Measurements from ENCODE around the gene C6orf62.
A peak's percentile ranks its signal among the peaks of the same experiment; 100 is the strongest.
"Not testable (repeated sequence)": the region's sequence is repeated elsewhere in the genome, so short reads cannot be mapped to it uniquely, and the experiment has no call there.

The C6orf62 gene

GRCh38 chr6:24743265-24743943, 24.4 kb upstream of the C6orf62 start:
- peak in 1 of 2 donors; percentile 23 for DNase-seq (ENCODE audit: low read depth in 2 of 2)

- DNase-seq (ENCODE audit: low read depth in 2 of 2) = no peak
Measured at GRCh38 chr6:24742216-24742738, 23.3 kb upstream of the C6orf62 start.

GRCh38 chr6:24740861-24741260, 21.9 kb upstream of the C6orf62 start:
- no peak for DNase-seq (ENCODE audit: low read depth in 2 of 2)

DNA sequence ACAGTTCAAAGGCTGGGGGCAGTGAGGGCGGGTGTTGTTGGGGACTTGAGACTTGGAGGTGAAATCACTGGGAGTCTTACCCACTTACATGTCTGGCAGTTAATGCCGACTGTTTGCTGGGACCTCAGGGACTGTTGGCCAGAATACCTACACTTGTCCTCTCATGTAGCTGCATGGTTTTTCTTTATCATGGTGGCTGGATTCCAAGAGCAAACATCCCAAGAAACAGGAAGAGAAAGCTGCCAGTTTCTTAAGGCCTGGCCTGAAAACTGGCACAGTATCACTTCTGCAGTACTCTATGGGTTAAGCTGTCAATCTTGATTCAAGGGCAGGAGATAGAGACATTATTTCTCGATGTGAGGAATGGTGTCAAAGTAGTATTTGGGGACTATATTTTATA, 19.8 kb upstream of the C6orf62 start:
- no peak for DNase-seq (ENCODE audit: low read depth in 2 of 2)

DNA sequence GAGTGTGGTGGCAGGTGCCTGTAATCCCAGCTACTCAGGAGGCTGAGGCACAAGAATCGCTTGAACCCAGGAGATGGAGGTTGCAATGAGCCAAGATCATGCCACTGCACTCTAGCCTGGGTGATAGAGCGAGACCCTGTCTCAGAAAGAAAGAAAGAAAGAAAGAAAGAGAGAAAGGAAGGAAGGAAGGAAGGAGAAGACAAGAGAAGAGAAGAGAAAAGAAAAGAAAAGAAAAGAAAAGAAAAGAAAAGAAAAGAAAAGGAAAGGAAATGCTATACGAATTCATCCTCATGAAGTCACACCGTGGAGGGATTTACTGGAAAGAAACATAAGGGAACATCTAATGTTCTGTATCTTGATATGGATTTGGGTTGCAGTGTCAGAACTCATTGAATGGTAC, 15.8 kb upstream of the C6orf62 start:
- DNase-seq (ENCODE audit: low read depth in 2 of 2) = not testable (repeated sequence)

- DNase-seq (ENCODE audit: low read depth in 2 of 2) = no peak
Measured at GRCh38 chr6:24734166-24734565, 15.2 kb upstream of the C6orf62 start.

DNA sequence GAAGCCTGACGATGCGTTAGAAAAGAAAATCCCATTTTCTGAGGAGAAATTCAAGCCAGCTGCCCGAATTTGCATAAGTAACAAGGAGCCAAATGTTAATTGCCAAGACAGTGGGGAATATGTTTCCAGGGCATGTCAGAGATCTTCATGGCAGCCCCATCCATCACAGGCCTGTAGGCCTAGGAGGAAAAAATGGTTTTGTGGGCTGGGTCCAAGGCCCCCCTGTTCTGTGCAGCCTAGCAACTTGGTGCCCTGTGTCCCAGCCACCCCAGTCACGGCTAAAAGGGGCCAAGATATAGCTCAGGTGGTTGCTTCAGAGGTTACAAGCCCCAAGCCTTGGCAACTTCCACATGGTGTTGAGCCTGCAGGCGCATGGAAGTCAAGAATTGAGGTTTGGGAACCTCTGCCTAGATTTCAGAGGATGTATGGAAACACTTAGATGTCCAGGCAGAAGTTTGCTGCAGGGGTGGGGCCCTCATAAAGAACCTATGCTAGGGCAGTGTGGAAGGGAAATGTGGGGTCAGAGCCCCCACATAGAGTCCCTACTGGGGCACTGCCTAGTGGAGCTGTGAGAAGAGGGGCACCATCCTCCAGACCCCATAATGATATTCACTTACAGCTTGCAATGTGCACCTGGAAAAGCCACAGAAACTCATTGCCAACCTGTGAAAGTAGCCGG, 12.6 kb upstream of the C6orf62 start:
- not testable (repeated sequence) for DNase-seq (ENCODE audit: low read depth in 2 of 2)

GRCh38 chr6:24730653-24731052, 11.7 kb upstream of the C6orf62 start:
- not testable (repeated sequence) for DNase-seq (ENCODE audit: low read depth in 2 of 2)

DNA sequence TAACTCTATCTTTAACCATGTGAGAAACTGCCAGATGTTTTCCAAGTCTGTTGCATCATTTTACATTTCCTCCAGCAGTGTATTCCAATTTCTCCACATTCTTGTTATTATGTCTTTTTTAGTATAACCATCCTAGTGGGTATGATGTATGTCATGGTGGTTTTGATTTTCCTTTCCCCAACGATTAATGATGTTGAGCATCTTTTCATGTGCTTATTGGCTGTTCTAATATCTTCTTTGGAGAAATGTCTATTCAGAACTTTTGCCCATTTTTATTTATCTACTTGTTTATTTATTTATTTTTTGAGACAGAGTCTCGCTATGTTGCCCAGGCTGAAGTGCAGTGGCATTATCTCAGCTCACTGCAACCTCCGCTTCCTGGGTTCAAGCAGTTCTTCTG, 4.3 kb upstream of the C6orf62 start:
- DNase-seq (ENCODE audit: low read depth in 2 of 2) = no peak

DNA sequence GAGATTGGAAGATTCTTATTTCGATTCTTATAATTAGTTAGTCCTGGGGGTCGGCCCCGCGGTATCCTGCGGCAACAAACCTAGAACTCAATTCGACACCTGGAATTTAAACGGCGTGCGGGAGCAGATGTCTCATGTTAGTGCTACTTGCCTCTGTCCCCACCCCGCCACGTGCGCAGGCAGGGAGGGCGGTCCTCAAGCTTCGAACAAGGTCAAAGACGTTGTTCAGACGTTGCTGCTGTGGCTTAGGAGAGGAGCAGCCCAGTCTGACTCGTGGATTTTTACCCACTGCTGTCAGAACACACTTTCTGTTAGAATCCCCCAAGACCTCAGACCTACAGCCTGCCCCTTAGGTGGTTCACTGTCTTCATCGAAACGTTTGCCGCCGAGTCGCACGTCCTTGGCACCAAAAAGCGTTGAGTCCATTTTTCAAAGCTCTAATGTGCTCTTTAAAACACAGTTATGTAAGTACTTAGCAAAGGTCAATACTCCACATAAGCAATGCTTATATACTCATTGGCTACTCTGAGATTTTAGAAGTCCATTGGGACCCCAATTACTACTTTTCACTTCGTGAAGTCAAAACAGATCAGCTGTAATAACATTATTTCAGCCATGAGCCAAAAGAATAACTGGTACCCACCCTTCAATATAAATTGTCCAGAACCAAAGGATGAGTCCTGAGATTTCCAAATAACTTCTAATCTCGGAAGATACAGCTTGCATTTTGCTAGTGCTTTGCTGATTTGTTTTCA, 2.7 kb upstream of the C6orf62 start:
- DNase-seq (ENCODE audit: low read depth in 2 of 2) = no peak

DNA sequence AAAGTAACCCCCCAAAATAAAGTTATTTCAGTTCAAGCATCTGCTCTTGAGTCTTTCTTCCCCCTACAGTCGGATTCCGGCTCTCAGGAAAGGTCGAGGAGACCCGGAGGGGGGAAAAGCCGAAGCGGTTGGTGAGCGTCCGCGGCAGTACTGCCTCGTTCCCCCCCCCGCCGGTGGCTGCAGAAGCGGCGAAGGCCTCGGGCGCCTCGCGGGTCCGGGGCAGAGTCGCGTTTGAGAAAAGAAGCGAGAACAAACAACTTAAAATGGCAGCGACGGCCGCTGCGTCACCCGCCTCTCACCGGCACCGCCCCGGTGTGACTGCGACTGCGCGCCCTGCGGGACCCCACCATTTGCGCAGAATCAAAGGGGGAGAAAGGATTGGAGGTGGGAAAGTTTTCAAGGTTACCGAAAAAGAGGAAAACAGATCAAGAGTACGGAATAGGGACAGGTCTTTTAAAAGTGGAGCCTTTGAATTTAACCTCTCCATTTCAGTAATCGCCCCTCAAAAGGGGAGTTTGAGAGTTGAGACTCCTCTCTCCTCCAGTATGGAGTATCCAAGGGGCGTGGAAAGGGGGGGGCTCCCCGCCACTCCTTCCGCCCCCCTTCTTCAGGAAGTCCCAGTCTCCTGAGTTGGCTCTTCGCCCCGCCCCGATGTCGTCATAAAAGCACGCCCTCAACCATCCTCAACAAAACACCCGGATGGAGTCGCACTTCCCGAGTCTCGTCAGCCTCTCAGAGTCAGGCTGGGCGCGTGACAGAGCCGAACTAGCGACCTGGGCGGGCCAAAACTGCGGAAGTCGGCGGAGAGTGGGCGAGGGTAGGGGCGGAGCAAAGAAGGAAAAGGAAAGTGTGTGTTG, 1.9 kb upstream of the C6orf62 start:
- peak; percentile 99 for DNase-seq (ENCODE audit: low read depth in 2 of 2)

DNA sequence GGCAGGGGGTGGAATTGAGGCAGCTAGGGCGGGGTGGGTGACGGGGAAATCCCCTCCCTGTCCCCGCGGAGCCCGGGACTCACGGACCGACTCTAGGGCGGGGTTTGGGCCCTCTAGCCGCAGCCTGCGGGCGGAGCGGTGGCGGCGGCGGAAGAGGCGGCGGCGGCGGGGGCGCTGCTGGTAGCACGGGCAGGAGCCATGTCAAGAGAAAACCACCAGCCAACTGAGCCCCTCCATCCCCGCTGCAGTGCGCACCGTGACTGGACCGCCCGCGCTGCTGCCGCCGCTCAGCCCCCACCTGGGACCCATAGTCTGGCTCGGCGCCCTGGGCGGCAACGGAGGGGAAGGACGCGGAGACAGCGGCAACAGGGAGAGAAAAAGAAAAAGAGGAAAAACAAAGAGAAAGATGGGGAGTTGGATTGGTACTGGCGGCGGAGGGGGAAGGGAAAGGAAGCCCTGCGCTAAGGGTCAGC, 1.2 kb upstream of the C6orf62 start:
- DNase-seq (ENCODE audit: low read depth in 2 of 2) = peak; percentile 59 to 62

DNA sequence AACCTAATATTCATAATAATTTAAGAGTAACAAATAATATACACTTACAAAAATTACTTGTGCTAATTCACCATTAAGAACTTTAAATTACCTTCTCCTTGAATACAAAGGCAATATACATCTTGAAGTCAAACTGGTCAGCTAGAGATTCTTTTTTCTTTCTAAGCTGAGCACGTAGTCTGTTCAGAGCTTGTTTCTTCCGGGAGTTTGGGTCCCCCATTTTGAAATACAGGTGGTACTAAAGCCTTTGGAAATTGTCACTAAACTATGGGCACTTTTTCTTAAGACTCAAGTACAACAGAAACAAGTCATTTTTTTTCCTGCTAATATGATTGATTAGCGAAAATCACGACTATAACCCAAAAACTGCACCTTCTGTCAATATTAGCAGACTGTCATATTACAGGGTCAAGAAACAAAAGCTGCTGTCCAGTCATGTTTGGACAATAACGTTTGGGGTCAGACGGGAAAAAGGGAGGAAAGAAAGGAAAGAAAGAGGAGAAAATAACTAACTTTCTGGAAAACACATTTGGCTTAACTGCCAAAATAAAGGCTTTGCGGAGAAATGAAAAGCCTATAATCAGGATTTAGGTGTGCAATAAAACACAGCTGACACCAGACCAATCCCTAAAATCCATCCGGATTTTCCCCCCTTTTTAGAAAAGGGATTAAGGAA, 367 bp downstream of the C6orf62 start:
- DNase-seq (ENCODE audit: low read depth in 2 of 2) = no peak

DNA sequence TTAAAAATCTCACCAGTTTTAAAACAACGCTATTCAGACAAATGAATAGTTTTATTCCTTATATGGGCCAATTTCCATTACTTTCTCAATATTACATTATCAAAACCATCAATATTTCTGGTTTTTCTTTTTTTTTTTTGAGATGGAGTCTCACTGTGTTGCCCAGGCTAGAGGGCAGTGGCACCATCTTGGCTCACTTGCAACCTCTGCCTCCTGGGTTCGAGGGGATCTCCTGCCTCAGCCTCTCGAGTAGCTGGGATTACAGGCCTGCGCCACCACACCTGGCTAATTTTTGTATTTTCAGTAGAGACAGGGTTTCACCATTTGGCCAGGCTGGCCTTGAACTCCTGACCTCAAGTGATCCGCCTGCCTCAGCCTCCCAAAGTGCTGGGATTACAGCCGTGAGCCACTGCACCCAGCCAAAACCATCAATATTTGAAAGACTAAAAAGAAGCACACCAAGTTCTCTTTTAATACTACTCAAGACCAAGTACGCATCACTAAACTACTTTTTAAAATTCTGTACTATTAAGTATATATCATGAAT, 2.3 kb downstream of the C6orf62 start:
- DNase-seq (ENCODE audit: low read depth in 2 of 2) = not testable (repeated sequence)

DNA sequence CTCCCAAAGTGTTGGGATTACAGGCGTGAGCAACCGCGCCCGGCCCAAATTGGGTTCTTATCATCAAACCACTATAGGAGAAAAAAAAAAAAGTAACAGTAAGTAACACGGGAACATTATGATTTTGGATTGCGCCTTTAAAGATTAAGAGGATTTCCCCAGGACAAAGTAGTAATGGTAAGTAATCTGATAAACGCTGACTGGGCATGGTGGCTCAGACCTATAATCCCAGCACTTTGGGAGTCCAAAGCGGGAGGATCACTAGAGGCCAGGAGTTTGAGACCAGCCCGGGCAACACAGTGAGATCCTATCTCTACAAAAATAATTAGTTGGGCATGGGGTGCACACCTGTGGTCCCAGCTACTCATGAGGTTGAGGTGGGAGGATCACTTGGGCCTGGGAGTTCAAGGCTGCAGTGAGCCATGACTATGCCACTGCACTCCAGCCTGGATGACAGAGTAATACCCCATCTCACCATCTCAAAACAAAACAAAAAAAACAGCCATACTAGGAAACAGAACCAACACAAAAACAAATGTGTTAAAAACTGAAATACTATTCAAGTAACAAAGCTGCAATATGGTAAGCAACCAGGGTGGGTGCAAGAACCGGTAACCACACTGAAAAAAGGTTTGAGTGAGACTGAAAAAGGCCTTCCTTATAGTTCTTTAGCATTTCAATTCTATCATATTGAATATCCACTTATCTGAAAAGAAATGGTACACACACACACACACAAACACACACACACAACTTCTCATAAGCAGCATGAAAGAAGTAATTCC, 8.2 kb downstream of the C6orf62 start:
- DNase-seq (ENCODE audit: low read depth in 2 of 2) = no peak

- no peak for DNase-seq (ENCODE audit: low read depth in 2 of 2)
Measured at GRCh38 chr6:24709014-24709711, 9.8 kb downstream of the C6orf62 start.

DNA sequence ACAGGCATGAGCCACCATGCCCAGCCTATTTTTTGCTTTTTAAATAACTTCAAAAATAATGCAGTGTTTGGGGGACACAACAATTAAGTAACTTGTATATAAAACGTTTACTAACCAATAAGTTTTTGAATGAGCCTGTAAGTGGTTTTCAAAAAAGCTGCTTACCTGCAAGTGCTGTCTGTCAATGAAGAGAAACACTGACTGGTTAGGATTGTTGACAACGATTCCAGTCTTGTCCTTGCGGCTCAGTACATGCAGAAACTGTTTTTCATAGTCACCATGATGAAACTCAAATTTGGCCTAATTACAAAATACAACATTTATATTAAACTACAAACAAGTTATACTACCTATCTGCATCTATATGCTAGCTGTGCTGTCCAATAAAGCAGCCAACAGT, 10.3 kb downstream of the C6orf62 start:
- no peak for DNase-seq (ENCODE audit: low read depth in 2 of 2)

DNA sequence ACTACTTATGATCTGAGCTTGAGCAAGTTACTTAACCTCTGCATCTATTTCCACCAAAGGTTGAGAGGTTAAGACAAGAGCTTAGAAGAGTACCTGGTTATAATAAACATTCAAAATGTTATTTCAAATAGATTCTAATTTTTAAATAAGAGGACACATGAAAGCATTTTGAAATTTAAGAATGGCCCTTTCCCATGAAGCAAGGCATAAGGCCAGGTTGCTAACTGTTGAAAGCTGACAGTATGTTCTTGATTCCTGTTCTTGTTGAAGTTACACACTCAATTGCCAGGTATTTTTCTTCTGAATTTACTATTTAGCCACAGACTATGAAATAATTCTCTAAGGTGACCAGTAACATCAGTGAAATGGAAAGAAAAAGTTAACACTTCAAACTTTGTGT, 14.5 kb downstream of the C6orf62 start:
- no peak for DNase-seq (ENCODE audit: low read depth in 2 of 2)

DNA sequence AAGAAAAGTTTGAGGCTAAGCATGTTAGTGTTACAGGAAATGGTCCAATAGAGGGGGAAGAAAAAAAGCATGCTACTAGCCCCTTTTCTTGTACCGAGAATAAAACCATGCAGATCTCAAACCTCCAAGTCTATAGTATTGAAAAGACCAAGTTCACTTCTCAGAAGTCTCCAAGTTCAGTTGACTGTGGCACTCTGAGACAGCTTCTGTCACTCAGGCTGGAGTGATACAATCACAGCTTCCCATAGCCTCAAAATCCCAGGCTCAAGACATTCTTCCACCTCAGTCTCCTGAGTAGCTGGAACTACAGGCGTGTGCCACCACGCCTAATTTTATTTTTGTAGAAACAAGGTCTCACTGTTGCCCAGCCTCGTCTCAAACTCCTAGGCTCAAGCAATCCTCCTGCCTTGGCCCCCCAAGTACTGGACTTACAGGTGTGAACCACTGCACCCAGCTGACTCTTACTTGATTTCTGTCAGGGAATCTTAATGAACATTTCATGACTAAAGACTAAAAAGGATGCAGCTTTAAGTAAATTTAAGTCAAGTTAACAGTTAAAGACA, 16.2 kb downstream of the C6orf62 start:
- DNase-seq (ENCODE audit: low read depth in 2 of 2) = no peak

Data from activated CD4-positive, alpha-beta T cell treated with anti-CD3 and anti-CD28 coated beads for 24 hours (primary cell).